HEK293 (cell line): ENCODE results near the gene LCAT.

Experiments
- CTCF ChIA-PET: fragments of 350-600 bp; formaldehyde crosslinking; extraction: SDS; loops from one replicate; lab custom pipeline; 2021; ENCODE audit warnings: antibody characterized with exemption; lab: Yijun Ruan, JAX
- POLR2A ChIA-PET: fragments of 300-600 bp; formaldehyde crosslinking; extraction: SDS; loops from one replicate; lab custom pipeline; 2020; ENCODE audit warnings: antibody characterized with exemption, inconsistent platforms; lab: Yijun Ruan, JAX
- H3K27ac ChIP-seq: fragments of 200-500 bp; sonication (Bioruptor generic); 2 replicates; pipeline ENCODE4 v1.5.1; 2014; ENCODE audit warnings: low read depth, low read length, control low read depth, inconsistent platforms; ENCODE audit errors: extremely low read depth
- H3K36me3 ChIP-seq, 2 experiments: fragments of 200-500 bp in 1 of 2; sonication (Bioruptor generic) in 1 of 2; 1 replicate in 1 of 2; 2 replicates in 1 of 2; pipeline ENCODE4 v1.5.1; 2014 to 2017; ENCODE audit warnings: inconsistent platforms in 2 of 2, low read length in 2 of 2; ENCODE audit not compliant: control insufficient read depth in 2 of 2, insufficient read depth in 1 of 2
- H3K4me1 ChIP-seq: fragments of 200-500 bp; sonication (Bioruptor generic); 2 replicates; pipeline ENCODE4 v1.5.1; 2014; ENCODE audit warnings: mild to moderate bottlenecking, low read length, inconsistent platforms; ENCODE audit not compliant: control insufficient read depth, insufficient read depth
- H3K4me3 ChIP-seq: 2 replicates; pipeline ENCODE4 v1.5.1; 2011; ENCODE audit warnings: low read depth, mild to moderate bottlenecking, control low read depth, low read length, moderate library complexity
- H3K9me3 ChIP-seq: fragments of 200-500 bp; sonication (Bioruptor generic); 2 replicates; pipeline ENCODE4 v1.5.1; 2014; ENCODE audit warnings: low read depth, low read length, inconsistent platforms; ENCODE audit not compliant: control insufficient read depth, insufficient read depth
- BCL11A ChIP-seq: fragments of 450-650 bp; formaldehyde crosslinking; IDR thresholded peaks from 2 replicates; pipeline ENCODE4 v1.5.1; 2016; ENCODE audit warnings: low read depth, missing biosample characterization, missing genetic modification characterization
- EGR2 ChIP-seq: fragments of 450-650 bp; formaldehyde crosslinking; IDR thresholded peaks from 2 replicates; pipeline ENCODE4 v1.5.1; 2016; ENCODE audit warnings: low read depth, missing biosample characterization, missing genetic modification characterization
- HOXC10 ChIP-seq: sonication (generic); formaldehyde crosslinking; IDR thresholded peaks from 2 replicates; pipeline ENCODE4 v1.8.1; 2023; ENCODE audit warnings: mild to moderate bottlenecking, missing genetic modification reagents
- KLF8 ChIP-seq: fragments of 450-650 bp; formaldehyde crosslinking; IDR thresholded peaks from 2 replicates; pipeline ENCODE4 v1.5.1; 2016; ENCODE audit warnings: missing biosample characterization, missing genetic modification characterization
- MEIS1 ChIP-seq: sonication (generic); formaldehyde crosslinking; IDR thresholded peaks from 2 replicates; pipeline ENCODE4 v1.8.1; 2022; ENCODE audit warnings: missing genetic modification reagents, mild to moderate bottlenecking, borderline replicate concordance
- ZBTB10 ChIP-seq: fragments of 450-650 bp; formaldehyde crosslinking; IDR thresholded peaks from 2 replicates; pipeline ENCODE4 v1.5.1; 2016; ENCODE audit warnings: missing biosample characterization, missing genetic modification characterization
- ZEB2 ChIP-seq: fragments of 450-650 bp; formaldehyde crosslinking; IDR thresholded peaks from 2 replicates; pipeline ENCODE4 v1.5.1; 2016; ENCODE audit warnings: missing biosample characterization, missing genetic modification characterization
- ZFP37 ChIP-seq: fragments of 450-650 bp; formaldehyde crosslinking; IDR thresholded peaks from 2 replicates; pipeline ENCODE4 v1.5.1; 2016; ENCODE audit warnings: missing biosample characterization, missing genetic modification characterization
- ZIC2 ChIP-seq: fragments of 450-650 bp; formaldehyde crosslinking; IDR thresholded peaks from 2 replicates; pipeline ENCODE4 v1.5.1; 2016; ENCODE audit warnings: missing biosample characterization, missing genetic modification characterization
- ZNF221 ChIP-seq: fragments of 450-650 bp; formaldehyde crosslinking; IDR thresholded peaks from 2 replicates; pipeline ENCODE4 v1.5.1; 2017; ENCODE audit warnings: missing biosample characterization, missing genetic modification characterization, borderline replicate concordance
- ZNF23 ChIP-seq: fragments of 450-650 bp; formaldehyde crosslinking; IDR thresholded peaks from 2 replicates; pipeline ENCODE4 v1.5.1; 2016; ENCODE audit warnings: missing biosample characterization, missing genetic modification characterization, borderline replicate concordance
- ZNF24 ChIP-seq: fragments of 450-650 bp; formaldehyde crosslinking; IDR thresholded peaks from 2 replicates; pipeline ENCODE4 v1.5.1; 2016; ENCODE audit warnings: missing biosample characterization, missing genetic modification characterization
- ZNF302 ChIP-seq: fragments of 450-650 bp; formaldehyde crosslinking; IDR thresholded peaks from 2 replicates; pipeline ENCODE4 v1.5.1; 2016; ENCODE audit warnings: missing biosample characterization, missing genetic modification characterization, low read depth
- ZNF335 ChIP-seq: fragments of 450-650 bp; formaldehyde crosslinking; conservative IDR thresholded peaks from 2 replicates; pipeline ENCODE4 v1.5.1; 2016; ENCODE audit warnings: missing biosample characterization, missing genetic modification characterization
- ZNF404 ChIP-seq: fragments of 450-650 bp; formaldehyde crosslinking; IDR thresholded peaks from 2 replicates; pipeline ENCODE4 v1.5.1; 2017; ENCODE audit warnings: missing biosample characterization, missing genetic modification characterization
- ZNF449 ChIP-seq: fragments of 450-650 bp; formaldehyde crosslinking; IDR thresholded peaks from 2 replicates; pipeline ENCODE4 v1.5.1; 2017; ENCODE audit warnings: missing biosample characterization, mild to moderate bottlenecking, missing genetic modification characterization, moderate library complexity
- ZNF561 ChIP-seq: fragments of 450-650 bp; IDR thresholded peaks from 2 replicates; pipeline ENCODE4 v1.5.1; 2018; ENCODE audit warnings: missing biosample characterization, missing genetic modification characterization, borderline replicate concordance
- ZNF701 ChIP-seq: fragments of 450-650 bp; formaldehyde crosslinking; IDR thresholded peaks from 2 replicates; pipeline ENCODE4 v1.5.1; 2016; ENCODE audit warnings: missing biosample characterization, missing genetic modification characterization
- ZNF747 ChIP-seq: fragments of 450-650 bp; formaldehyde crosslinking; IDR thresholded peaks from 2 replicates; pipeline ENCODE4 v1.5.1; 2016; ENCODE audit warnings: missing biosample characterization, missing genetic modification characterization
- ZNF791 ChIP-seq: fragments of 450-650 bp; formaldehyde crosslinking; IDR thresholded peaks from 2 replicates; pipeline ENCODE4 v1.5.1; 2016; ENCODE audit warnings: missing biosample characterization, missing genetic modification characterization
- ZNF830 ChIP-seq: fragments of 450-650 bp; IDR thresholded peaks from 2 replicates; pipeline ENCODE4 v1.5.0; 2018; ENCODE audit warnings: missing biosample characterization, missing genetic modification characterization, low read depth, mild to moderate bottlenecking, moderate library complexity
- ZNF837 ChIP-seq: fragments of 450-650 bp; formaldehyde crosslinking; IDR thresholded peaks from 2 replicates; pipeline ENCODE4 v1.5.1; 2016; ENCODE audit warnings: missing biosample characterization, missing genetic modification characterization
- ZSCAN4 ChIP-seq: fragments of 450-650 bp; formaldehyde crosslinking; IDR thresholded peaks from 2 replicates; pipeline ENCODE4 v1.5.1; 2017; ENCODE audit warnings: missing biosample characterization, missing genetic modification characterization

The LCAT gene

GRCh38 chr16:67959536-67960329, 15.8 kb upstream of the LCAT start:
- CTCF ChIA-PET: interaction anchor here (0.6 to 1.0 kb wide), 2 partner anchors 18 to 495 kb away, joined by 3 read pairs; no protein-coding TSS in a partner anchor
- H3K9me3 ChIP-seq: no peaks in the 10 kb centered on the region
- no peak for TF ChIP-seq ZNF837 (tag by site-specific recombination)
- no peak for TF ChIP-seq ZNF302
- no peak for TF ChIP-seq ZEB2 (tag by site-specific recombination)
- TF ChIP-seq EGR2 (tag by site-specific recombination): 0 out of 2 replicates have a peak, but pooled peaks have one; percentile 12
- H3K27ac ChIP-seq: no peak overlapping the region
- H3K4me1 ChIP-seq: no peaks in the 10 kb centered on the region; the same call in 1 of the 2 replicates
- peaks cover 9 to 83% of the 10 kb centered on the region in 2 experiments; a peak in 2 of 3 replicates for H3K36me3 ChIP-seq
- H3K4me3 ChIP-seq: no peak overlapping the region
- POLR2A ChIA-PET: interaction anchor here (0.6 to 0.7 kb wide), 2 partner anchors 18 to 22 kb away, joined by 3 to 5 read pairs; no protein-coding TSS in a partner anchor

- no peak overlapping the region for H3K4me3 ChIP-seq
- peaks cover 9 to 78% of the 10 kb centered on the region in 2 experiments; a peak in 2 of 3 replicates for H3K36me3 ChIP-seq
- H3K9me3 ChIP-seq: no peaks in the 10 kb centered on the region
- TF ChIP-seq EGR2 (tag by site-specific recombination): 0 out of 2 replicates have a peak, but pooled peaks have one; percentile 7
- TF ChIP-seq KLF8 (tag by site-specific recombination): no peak
- no peak for TF ChIP-seq ZNF830
- TF ChIP-seq ZNF561: no peak
- TF ChIP-seq ZBTB10 (tag by site-specific recombination): no peak
- H3K27ac ChIP-seq: no peak overlapping the region
- POLR2A ChIA-PET: no interaction called here
- H3K4me1 ChIP-seq: no peaks in the 10 kb centered on the region
- CTCF ChIA-PET: no interaction called here
Measured at GRCh38 chr16:67957622-67958021, 13.7 kb upstream of the LCAT start.

GRCh38 chr16:67954421-67955196, 10.7 kb upstream of the LCAT start:
- Histone ChIP-seq H3K27ac (no peak overlapping the region), H3K9me3 (no peaks in the 10 kb centered on the region), H3K4me3 (no peak overlapping the region), H3K4me1 (no peaks in the 10 kb centered on the region), H3K36me3 (peaks cover 9 to 77% of the 10 kb centered on the region in 2 experiments; a peak in 2 of 3 replicates)
- ChIA-PET POLR2A (no interaction called here), CTCF (interaction anchor here (1.3 kb wide), 1 partner anchor 12 kb away, joined by 3 read pairs; no protein-coding TSS in a partner anchor)
- TF ChIP-seq ZNF449 (tag by site-specific recombination) (no peak), ZFP37 (no peak), ZNF24 (tag by site-specific recombination) (no peak), BCL11A (no peak), ZNF404 (no peak), ZNF701 (tag by site-specific recombination) (no peak), ZNF335 (tag by site-specific recombination) (no peak), ZNF747 (tag by site-specific recombination) (no peak), ZNF791 (tag by site-specific recombination) (no peak), HOXC10 (CRISPR knock-in tag) (no peak), MEIS1 (no peak), ZSCAN4 (tag by site-specific recombination) (no peak), ZNF221 (tag by site-specific recombination) (no peak), ZNF23 (no peak), ZIC2 (tag by site-specific recombination) (no peak)
